Keratinocyte (primary cell): Measurements from ENCODE around the gene DLG2. TPM values are rescaled to one million over a fixed set of nuclear protein-coding genes. Genes with fewer than 3 reads are reported as not detected.

Source experiments
- DNase-seq: peaks from one replicate; pipeline ENCODE4 v3.0.0-alpha.2; 2011; ENCODE audit warnings: low read depth, missing footprints, low spot score
- FAIRE-seq: peaks from 2 replicates; lab custom pipeline; 2011; peaks lifted over from hg19 to GRCh38; lab: Jason Lieb, UNC
- H2AFZ ChIP-seq: 2 replicates; pipeline ENCODE4 v1.6.0; 2012; ENCODE audit warnings: low read length, control low read depth, inconsistent platforms; ENCODE audit not compliant: control insufficient read depth
- H3K27ac ChIP-seq: 2 replicates; pipeline ENCODE4 v1.5.1; 2011; ENCODE audit warnings: low read length; ENCODE audit not compliant: control insufficient read depth, insufficient read depth
- H3K27me3 ChIP-seq: 3 replicates; pipeline ENCODE4 v1.6.0; 2011; ENCODE audit warnings: low read length; ENCODE audit not compliant: control insufficient read depth, insufficient read depth; ENCODE audit errors: extremely low read depth
- H3K36me3 ChIP-seq, 2 experiments: 2 replicates in 1 of 2; 3 replicates in 1 of 2; pipeline ENCODE4 v1.5.1; 2011; ENCODE audit warnings: low read length in 2 of 2, mild to moderate bottlenecking in 1 of 2; ENCODE audit not compliant: control insufficient read depth in 2 of 2, insufficient read depth in 2 of 2; ENCODE audit errors: extremely low read depth in 1 of 2
- H3K4me1 ChIP-seq: 3 replicates; pipeline ENCODE4 v1.5.1; 2011; ENCODE audit warnings: low read length; ENCODE audit not compliant: control insufficient read depth, insufficient read depth; ENCODE audit errors: extremely low read depth
- H3K4me2 ChIP-seq: 3 replicates; pipeline ENCODE4 v1.6.0; 2011; ENCODE audit warnings: low read depth, low read length; ENCODE audit not compliant: control insufficient read depth, insufficient read depth; ENCODE audit errors: extremely low read depth
- H3K4me3 ChIP-seq, 3 experiments: fragments of 200-600 bp in 1 of 3; sonication (generic) in 1 of 3; 2 replicates in 2 of 3; 3 replicates in 1 of 3; pipeline ENCODE4 v1.5.1; 2011 to 2016; ENCODE audit warnings: low read length in 3 of 3, mild to moderate bottlenecking in 3 of 3, control low read depth in 2 of 3, inconsistent platforms in 1 of 3, low read depth in 1 of 3, mixed read lengths in 1 of 3, mixed run types in 1 of 3, moderate library complexity in 1 of 3; ENCODE audit not compliant: control insufficient read depth in 2 of 3, insufficient read depth in 2 of 3; ENCODE audit errors: extremely low read depth in 1 of 3
- H3K79me2 ChIP-seq: 2 replicates; pipeline ENCODE4 v1.6.0; 2012; ENCODE audit warnings: low read length; ENCODE audit not compliant: control insufficient read depth, insufficient read depth
- H3K9ac ChIP-seq: 3 replicates; pipeline ENCODE4 v1.6.0; 2011; ENCODE audit warnings: low read length; ENCODE audit not compliant: control insufficient read depth, insufficient read depth; ENCODE audit errors: extremely low read depth
- H3K9me1 ChIP-seq: 3 replicates; pipeline ENCODE4 v1.6.0; 2011; ENCODE audit warnings: low read length; ENCODE audit not compliant: control insufficient read depth, insufficient read depth; ENCODE audit errors: extremely low read depth
- H3K9me3 ChIP-seq: 2 replicates; pipeline ENCODE4 v1.5.1; 2012; ENCODE audit warnings: low read depth, low read length; ENCODE audit not compliant: control insufficient read depth
- H4K20me1 ChIP-seq: 3 replicates; pipeline ENCODE4 v1.6.0; 2011; ENCODE audit warnings: low read length; ENCODE audit not compliant: control insufficient read depth, insufficient read depth; ENCODE audit errors: extremely low read depth
- CTCF ChIP-seq, 3 experiments: IDR thresholded peaks in 1 of 3; conservative IDR thresholded peaks in 1 of 3; optimal IDR thresholded peaks in 1 of 3; 2 replicates in 2 of 3; 3 replicates in 1 of 3; pipeline versions ENCODE3 to v1.5.1; 2011; ENCODE audit warnings: low read length in 3 of 3, mild to moderate bottlenecking in 3 of 3, moderate library complexity in 2 of 3, control low read depth in 1 of 3, inconsistent platforms in 1 of 3; ENCODE audit not compliant: insufficient read depth in 2 of 3; ENCODE audit errors: extremely low read depth in 1 of 3
- EZH2 ChIP-seq: IDR thresholded peaks from one replicate; pipeline ENCODE4 v1.6.1; 2012; ENCODE audit warnings: inconsistent platforms, mild to moderate bottlenecking, low read length, moderate library complexity
- dilution Hi-C: fragments of 300-500 bp; cut with MboI; formaldehyde crosslinking; loops from one replicate; pipeline ENCODE4 v1.7.0; 2020; ENCODE audit warnings: low sequenced_read_pairs; ENCODE audit not compliant: extremely low pct_ligation_motif_present
- polyA plus RNA-seq, 5 experiments: library from polyadenylated mRNA; depleted of rRNA in 3 of 5; stranded (reverse) in 3 of 5; stranded (forward) in 1 of 5; unstranded in 1 of 5; fragments of >200 nt; gene quantifications; 1 replicate in 1 of 5; 2 replicates in 3 of 5; 3 replicates in 1 of 5; pipeline versions ENCODE4 v1.2.1 to v1.2.3, GENCODE V29; 2011 to 2012; ENCODE audit warnings: missing spikeins in 2 of 5, low read depth in 1 of 5, low replicate concordance in 1 of 5

Gene DLG2
- polyA plus RNA-seq, 1 donor (not counting 4 experiments of a cell fraction or from before 2014, with no cell fraction given), result 0.55 TPM

DNA sequence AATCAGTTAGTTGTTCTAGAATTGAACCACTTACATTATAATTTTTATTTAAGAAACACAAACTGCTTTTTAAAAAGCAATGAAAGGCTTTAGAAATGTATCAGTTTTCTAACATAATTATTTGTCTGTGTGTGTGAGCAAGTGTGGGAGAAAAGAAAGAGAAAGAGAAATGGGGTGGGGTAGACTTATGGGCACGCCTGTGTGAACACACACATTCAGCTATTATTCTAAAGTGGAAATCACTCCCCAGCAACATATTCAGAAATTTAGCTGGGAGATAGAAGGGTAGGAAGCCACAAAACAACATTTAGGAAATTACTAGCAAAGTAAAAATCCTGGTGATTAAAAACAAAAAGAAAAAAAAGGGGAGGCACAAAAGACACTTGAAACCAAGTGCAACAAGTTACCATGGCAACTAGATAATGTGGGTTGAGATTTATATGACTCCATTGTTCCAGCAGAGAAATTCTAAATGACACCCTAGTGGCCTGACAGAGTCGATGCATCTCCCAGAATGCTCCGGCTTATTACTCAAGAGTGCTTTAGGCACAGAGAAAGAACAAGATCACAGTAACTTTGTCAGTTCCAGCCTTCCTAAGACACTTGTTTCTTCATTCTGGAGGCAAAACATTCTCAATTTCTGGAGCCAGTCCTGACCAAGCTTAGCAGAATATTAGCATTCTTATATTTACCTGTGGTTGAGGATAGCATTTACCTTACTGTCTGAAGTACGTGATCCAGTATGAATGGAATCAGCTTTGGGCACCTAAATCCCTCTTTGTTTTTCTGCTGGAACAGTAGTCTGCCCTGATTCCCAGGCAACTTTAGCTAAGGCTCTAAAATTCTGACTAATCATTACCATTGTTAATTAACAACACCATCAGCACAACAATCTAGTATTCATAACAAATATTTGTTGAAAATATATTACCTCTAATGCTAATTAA, 444.4 kb downstream of the DLG2 start:
- Histone ChIP-seq H3K27me3 (no peaks in the 10 kb centered on the region), H3K36me3 (no peaks in the 10 kb centered on the region), H3K79me2 (no peaks in the 10 kb centered on the region), H3K9me3 (no peaks in the 10 kb centered on the region), H3K4me3 (no peak overlapping the region), H4K20me1 (no peaks in the 10 kb centered on the region), H3K9ac (no peak overlapping the region), H2AFZ (no peak overlapping the region), H3K4me2 (no peak overlapping the region), H3K4me1 (no peaks in the 10 kb centered on the region), H3K9me1 (no peaks in the 10 kb centered on the region), H3K27ac (no peak overlapping the region)
- TF ChIP-seq EZH2, result no peak
- TF ChIP-seq CTCF (optimal IDR thresholded peaks at IDR 0.05 in 1 of 3, IDR thresholded peaks at IDR 0.05 in 1 of 3, conservative IDR thresholded peaks at IDR 0.05 in 1 of 3; ENCODE audit: extremely low read depth in 1 of 3, insufficient read depth in 2 of 3, low read length in 3 of 3), result peak; percentile 29 to 61 (median 48)
- FAIRE-seq (no peak), DNase-seq (no peak)
- dilution Hi-C loops, result no loop called here

DNA sequence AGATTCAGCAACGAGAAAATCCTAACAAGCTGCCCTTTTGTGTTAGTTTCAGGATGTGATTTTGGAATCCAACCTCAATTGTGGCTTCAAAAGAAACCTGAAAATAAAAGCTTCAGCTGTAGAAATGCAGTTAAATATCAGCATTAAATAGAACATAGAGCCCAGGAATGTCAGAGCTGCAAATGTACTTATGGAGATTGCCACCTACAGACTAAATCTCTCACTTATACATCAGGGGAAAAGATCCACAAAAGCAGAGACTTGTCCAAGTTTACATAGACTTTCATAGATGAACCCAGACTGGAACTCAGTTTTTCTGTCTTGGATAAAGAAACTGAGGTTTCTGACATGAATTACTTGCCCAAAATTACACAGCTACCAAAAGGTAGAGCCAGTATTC, 446.6 kb downstream of the DLG2 start:
- Histone ChIP-seq H4K20me1 (no peaks in the 10 kb centered on the region), H3K4me3 (no peak overlapping the region), H3K79me2 (no peaks in the 10 kb centered on the region), H3K27me3 (no peaks in the 10 kb centered on the region), H3K27ac (no peak overlapping the region), H3K9me1 (no peaks in the 10 kb centered on the region), H3K4me1 (no peaks in the 10 kb centered on the region), H3K9me3 (no peaks in the 10 kb centered on the region), H3K36me3 (no peaks in the 10 kb centered on the region), H3K4me2 (no peak overlapping the region), H2AFZ (no peak overlapping the region), H3K9ac (no peak overlapping the region)
- dilution Hi-C loops, result no loop called here
- DNase-seq, result no peak
- TF ChIP-seq EZH2 (no peak), CTCF (optimal IDR thresholded peaks at IDR 0.05 in 1 of 3, IDR thresholded peaks at IDR 0.05 in 1 of 3, conservative IDR thresholded peaks at IDR 0.05 in 1 of 3; ENCODE audit: extremely low read depth in 1 of 3, insufficient read depth in 2 of 3, low read length in 3 of 3) (no peak)
- FAIRE-seq, result no peak
